Mesendoderm (in vitro differentiated cells): ENCODE data around the gene SEC16A.

Experiments
- DNase-seq: peaks from one replicate; pipeline ENCODE4 v3.0.0; 2013
- H2AK5ac ChIP-seq: 2 replicates; pipeline ENCODE4 v1.6.1; 2013; ENCODE audit warnings: low read length, inconsistent platforms
- H2BK120ac ChIP-seq: 2 replicates; pipeline ENCODE4 v1.6.1; 2013; ENCODE audit warnings: low read depth, mild to moderate bottlenecking, low read length, moderate library complexity, mixed read lengths
- H2BK15ac ChIP-seq: replicated peaks from 2 replicates; pipeline ENCODE4 v1.6.1; 2013; ENCODE audit warnings: low read depth, mild to moderate bottlenecking, moderate library complexity
- H2BK5ac ChIP-seq: 2 replicates; pipeline ENCODE4 v1.6.1; 2013; ENCODE audit warnings: low read length, inconsistent platforms
- H3K18ac ChIP-seq: 2 replicates; pipeline ENCODE4 v1.6.1; 2013; ENCODE audit warnings: mild to moderate bottlenecking, low read length, mixed read lengths
- H3K23ac ChIP-seq: one replicate; pipeline ENCODE4 v1.6.1; 2013; ENCODE audit warnings: low read length
- H3K27ac ChIP-seq: 2 replicates; pipeline ENCODE4 v1.5.1; 2013; ENCODE audit warnings: low read depth, mild to moderate bottlenecking, inconsistent platforms, low read length, moderate library complexity
- H3K27me3 ChIP-seq: 2 replicates; pipeline ENCODE4 v1.6.1; 2013; ENCODE audit warnings: low read length, control low read depth, mild to moderate bottlenecking, inconsistent platforms; ENCODE audit not compliant: insufficient read depth, poor library complexity
- H3K36me3 ChIP-seq: 2 replicates; pipeline ENCODE4 v1.6.1; 2013; ENCODE audit warnings: low read length, inconsistent platforms; ENCODE audit not compliant: control insufficient read depth, insufficient read depth
- H3K4ac ChIP-seq: one replicate; pipeline ENCODE4 v1.6.1; 2013; ENCODE audit warnings: low read depth, mild to moderate bottlenecking, low read length, moderate library complexity
- H3K4me1 ChIP-seq: 2 replicates; pipeline ENCODE4 v1.6.1; 2013; ENCODE audit warnings: low read depth, low read length, inconsistent platforms; ENCODE audit not compliant: control insufficient read depth
- H3K4me2 ChIP-seq: 2 replicates; pipeline ENCODE4 v1.6.1; 2013; ENCODE audit warnings: low read length
- H3K4me3 ChIP-seq: 2 replicates; pipeline ENCODE4 v1.5.1; 2013; ENCODE audit warnings: mild to moderate bottlenecking, low read length
- H3K56ac ChIP-seq: one replicate; pipeline ENCODE4 v1.6.1; 2013; ENCODE audit warnings: low read length
- H3K79me1 ChIP-seq: 2 replicates; pipeline ENCODE4 v1.6.1; 2013; ENCODE audit warnings: low read length, inconsistent platforms
- H3K79me2 ChIP-seq: 2 replicates; pipeline ENCODE4 v1.6.1; 2013; ENCODE audit warnings: mild to moderate bottlenecking, low read length; ENCODE audit not compliant: control insufficient read depth, insufficient read depth
- H3K9ac ChIP-seq: 2 replicates; pipeline ENCODE4 v1.6.1; 2013; ENCODE audit warnings: low read length, inconsistent platforms
- H4K5ac ChIP-seq: one replicate; pipeline ENCODE4 v1.6.1; 2013; ENCODE audit warnings: low read length
- H4K8ac ChIP-seq: one replicate; pipeline ENCODE4 v1.6.1; 2013; ENCODE audit warnings: low read depth, mild to moderate bottlenecking, control low read depth, low read length, moderate library complexity
- WGBS: extraction: QIAGEN DNeasy Blood & Tissue Kit; methylation state at CpG from one replicate; pipeline ENCODE4 v1.1.7; 2013; ENCODE audit warnings: low lambda C conversion rate, missing lambda C conversion rate; ENCODE audit not compliant: insufficient coverage; ENCODE audit errors: extremely low coverage; 5-methylcytosine and 5-hydroxymethylcytosine counted together

Gene SEC16A

GRCh38 chr9:136418182-136419091 is 64.4 kb downstream of the SEC16A start:
- Histone ChIP-seq H2BK5ac (no peak overlapping the region), H2BK15ac (no peak overlapping the region), H3K4ac (no peak overlapping the region), H3K9ac (no peak overlapping the region), H4K8ac (no peak overlapping the region), H3K4me3 (no peak overlapping the region), H2BK120ac (no peak overlapping the region), H3K56ac (no peak overlapping the region), H3K4me2 (no peak overlapping the region), H3K27ac (no peak overlapping the region), H3K18ac (no peak overlapping the region), H2AK5ac (no peak overlapping the region), H4K5ac (no peak overlapping the region), H3K23ac (no peak overlapping the region), H3K4me1 (no peaks in the 10 kb centered on the region), H3K36me3 (peaks cover 34% of the 10 kb centered on the region), H3K79me2 (peaks cover 4% of the 10 kb centered on the region), H3K27me3 (no peaks in the 10 kb centered on the region), H3K79me1 (peaks cover 9% of the 10 kb centered on the region)
- no CpG with 5 or more reads among the region's 48 CpGs for WGBS
- DNase-seq = no peak

DNA sequence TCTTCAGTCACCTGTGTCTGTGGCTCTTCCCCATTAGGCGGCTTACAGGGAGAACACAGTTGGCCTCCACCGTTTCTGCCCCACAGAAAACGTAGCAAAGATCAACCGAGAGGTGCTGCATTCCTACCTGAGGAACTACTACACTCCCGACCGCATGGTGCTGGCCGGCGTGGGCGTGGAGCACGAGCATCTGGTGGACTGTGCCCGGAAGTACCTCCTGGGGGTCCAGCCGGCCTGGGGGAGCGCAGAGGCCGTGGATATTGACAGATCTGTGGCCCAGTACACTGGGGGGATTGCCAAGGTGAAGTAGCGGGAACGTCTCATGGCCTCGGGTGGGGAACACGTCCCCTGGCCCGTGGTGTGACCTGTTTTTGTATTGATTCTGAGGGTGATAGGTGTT is 65.9 kb downstream of the SEC16A start:
- Histone ChIP-seq H2BK15ac (no peak overlapping the region), H3K27ac (no peak overlapping the region), H4K5ac (no peak overlapping the region), H3K4me3 (no peak overlapping the region), H4K8ac (no peak overlapping the region), H3K23ac (no peak overlapping the region), H3K79me1 (peaks cover 15% of the 10 kb centered on the region), H3K4ac (no peak overlapping the region), H2BK5ac (no peak overlapping the region), H3K4me2 (no peak overlapping the region), H3K36me3 (peaks cover 31% of the 10 kb centered on the region), H3K56ac (no peak overlapping the region), H2BK120ac (no peak overlapping the region), H3K18ac (no peak overlapping the region), H3K4me1 (no peaks in the 10 kb centered on the region), H3K27me3 (no peaks in the 10 kb centered on the region), H3K79me2 (peaks cover 14% of the 10 kb centered on the region), H2AK5ac (no peak overlapping the region), H3K9ac (no peak overlapping the region)
- no peak for DNase-seq
- no CpG with 5 or more reads among the region's 19 CpGs for WGBS

DNA sequence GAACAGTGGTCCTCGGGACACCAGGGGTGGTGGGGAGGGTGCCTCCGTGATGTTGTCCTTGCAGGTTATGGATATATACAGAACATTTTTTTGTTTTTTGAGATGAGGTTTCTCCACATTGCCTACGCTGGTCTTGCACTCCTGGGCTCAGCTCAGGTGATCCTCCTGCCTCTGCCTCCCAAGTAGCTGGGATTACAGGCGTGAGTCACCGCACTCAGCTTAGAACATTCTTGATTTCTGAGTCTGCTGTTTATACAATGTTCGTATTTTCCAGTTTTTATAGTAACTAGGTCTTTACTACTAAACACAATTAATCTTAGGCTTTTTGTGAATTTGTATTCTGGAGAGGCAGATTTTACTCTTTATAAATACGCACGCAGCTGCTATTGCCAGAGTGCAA is 66.4 kb downstream of the SEC16A start:
- H2AK5ac ChIP-seq = no peak overlapping the region

GRCh38 chr9:136412962-136413361 is 69.9 kb downstream of the SEC16A start:
- Histone ChIP-seq H3K27me3 (no peaks in the 10 kb centered on the region), H3K79me2 (peaks cover 42% of the 10 kb centered on the region), H3K4ac (no peak overlapping the region), H3K4me1 (peaks cover 5% of the 10 kb centered on the region), H2BK15ac (no peak overlapping the region), H3K23ac (no peak overlapping the region), H3K9ac (no peak overlapping the region), H3K27ac (no peak overlapping the region), H3K36me3 (peaks cover 21% of the 10 kb centered on the region), H4K8ac (no peak overlapping the region), H2BK120ac (no peak overlapping the region), H3K79me1 (peaks cover 30% of the 10 kb centered on the region), H2AK5ac (no peak overlapping the region), H3K4me3 (no peak overlapping the region), H3K56ac (no peak overlapping the region), H4K5ac (no peak overlapping the region), H2BK5ac (no peak overlapping the region), H3K4me2 (no peak overlapping the region), H3K18ac (no peak overlapping the region)
- no peak for DNase-seq
- no CpG with 5 or more reads among the region's 9 CpGs for WGBS

More for the DNA sequence above, 66.4 kb downstream of the SEC16A start:
- Histone ChIP-seq H3K9ac (no peak overlapping the region), H3K4ac (no peak overlapping the region), H3K79me1 (peaks cover 19% of the 10 kb centered on the region), H2BK15ac (no peak overlapping the region), H3K27ac (no peak overlapping the region), H4K5ac (no peak overlapping the region), H2BK120ac (no peak overlapping the region), H3K4me1 (peaks cover 3% of the 10 kb centered on the region), H3K23ac (no peak overlapping the region), H4K8ac (no peak overlapping the region), H3K4me2 (no peak overlapping the region), H3K4me3 (no peak overlapping the region), H2BK5ac (no peak overlapping the region), H3K27me3 (no peaks in the 10 kb centered on the region), H3K79me2 (peaks cover 19% of the 10 kb centered on the region), H3K18ac (no peak overlapping the region), H3K36me3 (peaks cover 28% of the 10 kb centered on the region), H3K56ac (no peak overlapping the region)
- DNase-seq = no peak
- no CpG with 5 or more reads among the region's 8 CpGs for WGBS

GRCh38 chr9:136411378-136411777 is 71.5 kb downstream of the SEC16A start:
- no CpG with 5 or more reads among the region's 4 CpGs for WGBS
- H3K36me3 ChIP-seq = peaks cover 15% of the 10 kb centered on the region
- no peak overlapping the region for H2BK15ac ChIP-seq

More at GRCh38 chr9:136411378-136411777, 71.5 kb downstream of the SEC16A start:
- Histone ChIP-seq H3K9ac (peak overlapping the region; percentile 85), H3K4ac (no peak overlapping the region), H3K27me3 (no peaks in the 10 kb centered on the region), H2AK5ac (no peak overlapping the region), H3K56ac (peak overlapping the region; percentile 92), H3K4me1 (peaks cover 5% of the 10 kb centered on the region), H3K27ac (no peak overlapping the region), H3K4me3 (peak overlapping the region; percentile 83), H3K23ac (no peak overlapping the region), H4K8ac (no peak overlapping the region), H3K79me1 (peaks cover 33% of the 10 kb centered on the region), H3K79me2 (peaks cover 42% of the 10 kb centered on the region), H4K5ac (no peak overlapping the region), H2BK120ac (no peak overlapping the region), H3K4me2 (peak overlapping the region; percentile 45), H2BK5ac (no peak overlapping the region), H3K18ac (no peak overlapping the region)
- DNase-seq = no peak
